ENCODE data around the gene EVA1A.

Gene EVA1A

GRCh38 chr2:75539955-75540716 is 20.6 kb downstream of the EVA1A start:
- no peak for DNase-seq

GRCh38 chr2:75538521-75539490 is 21.9 kb downstream of the EVA1A start:
- DNase-seq: no peak

GRCh38 chr2:75537658-75538057 is 23.1 kb downstream of the EVA1A start:
- DNase-seq: no peak

- DNase-seq: no peak
Measured at GRCh38 chr2:75533135-75533534, 27.6 kb downstream of the EVA1A start.

- DNase-seq: no peak
Measured at GRCh38 chr2:75532488-75532887, 28.3 kb downstream of the EVA1A start.

DNA sequence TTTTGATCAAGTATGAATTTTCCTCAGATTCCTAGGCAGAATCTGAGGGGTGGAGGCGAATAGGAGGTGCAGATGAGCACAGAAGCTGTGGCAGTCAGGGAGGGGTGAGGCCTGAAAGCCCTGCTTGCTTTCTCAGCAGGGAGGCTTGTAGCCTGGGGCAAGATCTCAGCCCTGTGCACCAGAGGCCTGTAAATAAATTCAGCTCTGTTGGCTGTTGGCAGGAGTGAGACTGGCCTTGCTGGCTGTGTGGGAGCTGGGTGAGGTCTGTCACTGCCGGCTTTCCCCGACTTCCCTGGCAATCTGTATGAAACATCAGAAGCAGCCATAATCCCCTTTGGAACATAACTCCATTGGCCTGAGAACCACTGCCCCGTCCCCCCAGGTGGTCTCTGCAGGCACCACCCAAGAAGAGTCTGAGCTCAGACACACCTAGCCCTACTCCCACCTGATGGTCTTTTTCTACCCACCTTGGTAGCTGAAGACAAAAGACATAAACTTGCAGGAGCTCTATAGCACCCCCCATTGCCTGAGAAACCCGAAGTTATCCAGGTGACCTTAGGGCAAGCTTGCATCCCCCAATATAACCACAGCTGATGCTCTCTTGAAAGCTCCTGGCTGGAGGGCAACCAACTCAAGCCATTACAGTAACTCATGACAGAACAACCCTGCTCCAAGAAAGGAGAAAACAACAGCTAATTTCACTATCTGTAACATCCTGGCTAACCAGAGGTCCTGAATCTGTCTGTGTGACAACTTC is 32.3 kb downstream of the EVA1A start:
- no peak for DNase-seq

GRCh38 chr2:75527676-75528075 is 33.1 kb downstream of the EVA1A start:
- no peak for DNase-seq

GRCh38 chr2:75526842-75527241 is 33.9 kb downstream of the EVA1A start:
- no peak for DNase-seq

GRCh38 chr2:75525434-75526310 is 35.1 kb downstream of the EVA1A start:
- no peak for DNase-seq

- DNase-seq: no peak
Measured at GRCh38 chr2:75524276-75524911, 36.3 kb downstream of the EVA1A start.

DNA sequence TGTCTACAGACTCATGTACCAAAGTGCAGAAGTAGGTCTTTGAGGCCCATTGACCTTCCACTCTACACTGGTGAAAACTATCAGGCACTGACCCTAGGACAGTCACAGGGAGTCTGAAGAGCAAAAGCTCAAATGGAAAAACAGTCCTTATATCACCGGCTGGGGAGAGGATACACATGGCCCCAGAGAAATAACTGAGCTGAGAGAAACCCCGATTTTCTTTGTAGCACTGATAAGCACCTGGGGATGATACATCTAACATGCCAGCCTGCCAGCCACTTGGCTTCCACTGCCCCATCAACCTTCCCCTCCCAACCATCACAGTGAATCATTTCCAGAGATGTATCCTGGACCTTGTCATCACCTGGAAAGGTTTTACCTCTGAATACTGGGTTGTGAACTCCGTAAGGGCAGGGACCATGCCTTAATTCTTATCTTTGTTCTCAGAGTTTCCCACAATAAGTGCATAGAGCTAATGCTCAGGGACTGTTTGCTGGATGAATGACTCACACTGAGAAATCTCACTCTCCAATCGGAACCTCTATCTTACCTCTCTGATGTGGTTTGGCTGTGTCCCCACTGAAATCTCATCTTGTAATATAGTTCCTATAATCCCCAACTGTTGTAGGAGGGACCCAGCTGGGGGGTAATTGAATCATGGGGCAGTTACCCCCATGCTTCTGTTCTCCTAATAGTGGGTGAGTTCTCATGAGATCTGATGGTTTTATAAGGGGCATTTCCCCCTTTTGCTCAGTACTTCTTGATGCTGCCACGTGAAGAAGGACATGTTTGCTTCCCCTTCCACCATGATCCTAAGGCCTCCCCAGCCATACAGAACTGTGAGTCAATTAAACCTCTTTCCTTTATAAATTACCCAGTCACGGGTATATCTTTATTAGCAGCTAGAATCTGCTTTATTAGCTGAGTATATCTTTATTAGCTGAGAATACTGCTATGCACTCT is 37.1 kb downstream of the EVA1A start:
- DNase-seq: no peak

DNA sequence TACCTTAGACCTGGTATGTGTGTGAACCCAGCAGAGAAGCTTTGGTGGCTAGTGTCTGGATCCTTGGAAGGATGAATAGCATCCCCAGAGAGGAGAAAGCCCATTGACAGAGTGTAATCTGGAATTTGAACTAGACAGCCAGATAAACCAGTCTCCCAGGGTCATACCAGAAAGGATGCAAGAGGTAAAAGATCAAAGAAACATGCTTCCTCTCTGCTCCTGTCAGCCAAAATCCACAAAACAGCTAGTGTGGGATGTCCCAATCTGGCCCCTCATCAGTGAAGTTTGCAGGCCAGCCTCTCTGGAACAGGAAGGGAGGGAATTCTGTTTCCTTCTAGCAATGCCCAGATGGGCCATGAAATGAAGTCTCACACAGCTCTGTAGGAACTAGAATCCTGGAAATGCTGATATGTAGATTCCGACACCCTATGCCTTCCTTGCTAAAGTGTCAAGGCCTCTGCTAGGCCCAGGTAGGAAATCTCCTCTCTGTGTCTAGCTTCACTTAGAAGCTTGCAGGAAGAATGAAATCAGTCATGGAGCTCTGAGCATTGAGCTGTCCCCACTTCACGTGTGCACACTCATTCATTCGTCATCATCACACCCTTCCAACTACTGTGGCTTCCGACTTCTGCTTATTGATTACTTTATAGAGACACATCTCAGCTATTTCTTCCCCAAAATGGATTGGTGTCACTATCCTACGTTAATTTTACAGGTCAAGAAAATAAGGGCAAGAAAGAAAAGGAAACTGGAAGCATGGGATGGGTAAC is 38.0 kb downstream of the EVA1A start:
- no peak for DNase-seq

DNA sequence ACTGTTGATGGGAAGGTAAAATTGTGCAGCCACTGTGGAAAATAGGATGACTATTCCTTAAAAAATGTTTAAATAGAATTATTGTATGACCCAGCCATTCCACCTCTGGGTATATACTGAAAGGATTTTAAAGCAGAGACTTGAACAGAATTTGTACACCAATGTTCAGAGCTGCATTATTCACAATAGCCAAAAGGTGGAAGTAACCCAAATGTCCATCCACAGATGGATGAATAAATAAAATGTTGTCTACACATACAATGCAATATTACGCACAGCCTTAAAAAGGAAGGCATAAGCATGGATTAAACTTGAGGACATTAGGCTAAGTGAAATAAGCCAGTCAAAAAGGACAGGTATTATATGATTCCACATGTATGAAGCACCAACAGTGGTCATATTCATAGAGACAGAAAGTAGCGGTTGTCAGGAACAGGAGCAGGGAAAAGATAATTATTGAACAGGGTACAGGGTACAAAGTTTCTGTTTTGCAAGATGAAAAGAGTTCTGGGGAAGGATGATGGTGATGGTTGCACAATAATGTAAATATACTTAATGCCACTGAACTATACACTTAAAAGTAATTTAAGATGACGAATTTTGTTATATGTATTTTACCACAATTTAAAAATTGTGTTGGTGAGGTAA is 39.4 kb downstream of the EVA1A start:
- no peak for DNase-seq

DNA sequence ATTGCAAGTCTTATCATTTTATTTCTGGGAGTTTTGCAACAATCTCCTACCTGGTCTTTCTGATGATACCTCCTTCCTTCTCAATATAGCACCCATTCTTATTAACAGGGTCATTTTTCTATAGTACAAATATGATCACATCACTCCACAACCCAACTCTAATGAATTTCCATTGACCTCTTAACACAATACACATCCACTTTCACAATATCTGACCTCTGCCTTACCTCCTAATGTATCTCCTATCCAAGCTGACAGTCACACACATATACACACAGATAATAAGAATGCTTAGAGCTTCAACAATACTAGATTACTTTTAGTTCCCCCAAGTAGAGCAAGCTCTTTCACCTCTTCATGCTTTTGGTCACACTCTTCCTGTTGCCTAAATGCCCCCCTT is 40.9 kb downstream of the EVA1A start:
- DNase-seq: no peak

DNA sequence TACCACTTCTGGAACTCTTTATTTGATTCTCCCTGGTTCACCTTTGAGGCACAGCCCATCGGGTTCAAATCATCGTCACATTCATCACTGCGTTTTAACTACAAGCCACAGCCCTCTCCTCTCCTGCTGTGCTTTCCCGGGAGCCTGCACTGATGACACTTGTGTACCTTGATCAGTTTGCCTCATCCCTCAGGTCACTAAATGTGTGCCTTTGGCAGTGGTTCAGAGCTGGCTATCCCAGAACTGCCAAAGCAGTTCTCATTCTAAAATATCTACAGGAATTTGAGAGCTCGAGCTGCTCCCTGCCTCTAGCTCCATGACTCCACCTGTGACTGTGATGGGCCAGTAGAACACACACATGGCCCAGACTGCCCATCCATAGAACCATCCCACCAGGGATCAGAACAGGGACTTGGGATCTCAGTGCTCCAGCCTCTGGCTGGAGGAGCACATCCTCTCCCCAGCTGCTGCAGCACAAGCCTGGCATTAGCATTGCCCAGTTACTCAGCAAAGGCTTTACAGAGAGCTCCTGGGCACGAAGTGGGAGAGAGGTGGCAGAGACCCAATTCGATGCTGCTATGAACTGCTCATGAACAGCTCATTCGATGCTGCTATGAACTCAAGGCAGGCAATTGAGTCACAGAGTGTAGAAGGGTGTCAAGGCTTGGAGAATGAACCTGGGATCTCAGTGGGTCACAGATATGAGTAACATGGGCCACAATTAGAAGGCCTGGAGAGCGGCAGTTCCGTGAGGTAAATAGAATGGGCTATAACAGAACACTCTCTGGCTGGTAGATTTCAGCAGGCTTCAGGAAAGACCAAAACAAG is 41.9 kb downstream of the EVA1A start:
- no peak for DNase-seq

- DNase-seq: no peak
Measured at GRCh38 chr2:75517547-75518230, 43.0 kb downstream of the EVA1A start.
